HCT116 (cell line): ENCODE measurements around the gene C2orf76. TPM values are rescaled to one million over a fixed set of nuclear protein-coding genes. Genes with fewer than 3 reads are reported as not detected.

ENCODE experiments used
- ATAC-seq: fragments of 200-7000 bp; cut with Tn5 transposase; 2 replicates; pipeline ENCODE4 v1.9.1; 2020; ENCODE audit warnings: mild to moderate bottlenecking, moderate library complexity
- BruUV-seq: library from RNA; stranded (reverse); fragments of 400-500 nt; replicated peaks from 2 replicates; lab custom pipeline; 2021; lab: Mats Ljungman, UMichigan
- CTCF ChIA-PET: fragments of 300-600 bp; sonication (Branson Sonifier 250); formaldehyde crosslinking; loops from one replicate; lab custom pipeline; 2021; ENCODE audit warnings: antibody characterized with exemption; lab: Charles Lee
- POLR2A ChIA-PET: fragments of 300-600, 350-600 bp; sonication (Branson Sonifier 250); formaldehyde crosslinking; loops from one replicate; lab custom pipeline; 2021; ENCODE audit warnings: antibody characterized with exemption; lab: Charles Lee
- RAD21 ChIA-PET, 2 experiments: fragments of 300-600 bp; sonication (Branson Sonifier 250); formaldehyde crosslinking; loops; one replicate each; lab custom pipeline; 2023; ENCODE audit warnings: low total read pairs in 2 of 2; ENCODE audit not compliant: uncharacterized antibody in 2 of 2, unreplicated experiment in 2 of 2, low non-redundant PET in 1 of 2; lab: Charles Lee
- DNase-seq: peaks from one replicate; pipeline ENCODE4 v3.0.0-alpha.2; 2010; ENCODE audit warnings: low read depth, low spot score
- H2AFZ ChIP-seq: fragments of 200-600 bp; shearing (Covaris generic), sonication (generic); 2 replicates; pipeline ENCODE4 v1.6.1; 2017; ENCODE audit warnings: low read depth, mixed run types, mixed read lengths, antibody characterized with exemption, low read length; ENCODE audit not compliant: poor library complexity, severe bottlenecking
- H3K27ac ChIP-seq: 2 replicates; pipeline ENCODE4 v1.5.1; 2012; ENCODE audit warnings: low read depth, low read length
- H3K27me3 ChIP-seq: fragments of 200-600 bp; sonication (generic); 2 replicates; pipeline ENCODE4 v1.6.1; 2016; ENCODE audit warnings: mixed run types, low read length, mixed read lengths; ENCODE audit not compliant: insufficient read depth
- H3K36me3 ChIP-seq, 2 experiments: fragments of 200-500 bp in 1 of 2; fragments of 200-600 bp in 1 of 2; sonication (Bioruptor generic) in 1 of 2; sonication (generic) in 1 of 2; 2 replicates each; pipeline versions ENCODE4 v1.5.1 to v1.6.1; 2014 to 2016; ENCODE audit warnings: low read length in 2 of 2, inconsistent platforms in 1 of 2, mixed read lengths in 1 of 2, mixed run types in 1 of 2; ENCODE audit not compliant: insufficient read depth in 2 of 2, control insufficient read depth in 1 of 2
- H3K4me1 ChIP-seq, 2 experiments: fragments of 200-600 bp in 1 of 2; sonication (generic) in 1 of 2; 2 replicates each; pipeline versions ENCODE4 v1.5.1 to v1.6.1; 2012 to 2017; ENCODE audit warnings: low read length in 2 of 2, inconsistent platforms in 1 of 2, mild to moderate bottlenecking in 1 of 2, mixed read lengths in 1 of 2, mixed run types in 1 of 2, moderate library complexity in 1 of 2; ENCODE audit not compliant: insufficient read depth in 2 of 2, control insufficient read depth in 1 of 2
- H3K4me2 ChIP-seq: fragments of 200-600 bp; sonication (generic); 2 replicates; pipeline ENCODE4 v1.6.1; 2017; ENCODE audit warnings: mixed run types, low read length, mixed read lengths
- H3K4me3 ChIP-seq, 2 experiments: fragments of 200-600 bp in 1 of 2; sonication (generic) in 1 of 2; replicated peaks in 1 of 2; 2 replicates each; pipeline ENCODE4 v1.5.1; 2011 to 2016; ENCODE audit warnings: low read length in 2 of 2, control low read depth in 1 of 2, low read depth in 1 of 2, mild to moderate bottlenecking in 1 of 2, mixed read lengths in 1 of 2, mixed run types in 1 of 2
- H3K79me2 ChIP-seq: fragments of 200-600 bp; sonication (generic); 2 replicates; pipeline ENCODE4 v1.6.1; 2017; ENCODE audit warnings: mild to moderate bottlenecking, mixed run types, low read length, moderate library complexity, mixed read lengths; ENCODE audit not compliant: insufficient read depth
- H3K9ac ChIP-seq: fragments of 200-600 bp; sonication (generic); 2 replicates; pipeline ENCODE4 v1.6.1; 2016; ENCODE audit warnings: low read length, mixed read lengths
- H3K9me2 ChIP-seq: fragments of 200-600 bp; sonication (generic), shearing (Covaris generic); 2 replicates; pipeline ENCODE4 v1.6.1; 2017; ENCODE audit warnings: mixed run types, mild to moderate bottlenecking, moderate library complexity; ENCODE audit not compliant: insufficient read depth
- H3K9me3 ChIP-seq, 2 experiments: fragments of 200-500 bp in 1 of 2; fragments of 200-600 bp in 1 of 2; sonication (Bioruptor generic) in 1 of 2; sonication (generic) in 1 of 2; 2 replicates each; pipeline ENCODE4 v1.6.1; 2014 to 2017; ENCODE audit warnings: low read length in 2 of 2, mixed read lengths in 2 of 2, inconsistent platforms in 1 of 2, low read depth in 1 of 2, mild to moderate bottlenecking in 1 of 2, mixed run types in 1 of 2, moderate library complexity in 1 of 2; ENCODE audit not compliant: control insufficient read depth in 1 of 2, insufficient read depth in 1 of 2
- H4K20me1 ChIP-seq: fragments of 200-600 bp; sonication (generic), shearing (Covaris generic); 2 replicates; pipeline ENCODE4 v1.6.1; 2017; ENCODE audit warnings: mixed run types, mild to moderate bottlenecking, moderate library complexity; ENCODE audit not compliant: insufficient read depth
- ATF3 ChIP-seq: IDR thresholded peaks from 2 replicates; pipeline ENCODE4 v1.6.1; 2012
- CEBPB ChIP-seq: IDR thresholded peaks from 2 replicates; pipeline ENCODE4 v1.6.1; 2012; ENCODE audit warnings: low read depth
- EGR1 ChIP-seq: IDR thresholded peaks from 2 replicates; pipeline ENCODE4 v1.6.1; 2012; ENCODE audit warnings: low read depth
- EZH2 ChIP-seq: fragments of 200-600 bp; sonication (generic); IDR thresholded peaks from 2 replicates; pipeline ENCODE4 v1.6.1; 2017; ENCODE audit warnings: antibody characterized with exemption, mixed run types
- EZH2phosphoT487 ChIP-seq: fragments of 200-600 bp; IDR thresholded peaks from 2 replicates; pipeline ENCODE4 v1.6.1; 2018; ENCODE audit warnings: antibody characterized with exemption, borderline replicate concordance
- FOSL1 ChIP-seq: IDR thresholded peaks from 2 replicates; pipeline ENCODE4 v1.6.1; 2012; ENCODE audit warnings: low read depth
- JUND ChIP-seq: IDR thresholded peaks from 2 replicates; pipeline ENCODE4 v1.6.1; 2012
- SP1 ChIP-seq: IDR thresholded peaks from 2 replicates; pipeline ENCODE4 v1.6.1; 2012; ENCODE audit warnings: low read depth
- ZNF274 ChIP-seq: fragments of 200-500 bp; sonication (Bioruptor generic); IDR thresholded peaks from 2 replicates; pipeline ENCODE4 v1.6.1; 2014; ENCODE audit warnings: mild to moderate bottlenecking, low read depth, low read length, inconsistent platforms
- intact Hi-C: fragments of 100-400 bp; cut with micrococcal nuclease; formaldehyde crosslinking; loops from 2 replicates; pipeline ENCODE4 v1.10.0; 2022
- total RNA-seq: library from RNA; stranded (reverse); gene quantifications from one replicate; pipeline ENCODE4 v1.2.1, GENCODE V29; 2021; ENCODE audit not compliant: unreplicated experiment
- TF ChIP-seq, protein P1 (sequence below): IDR thresholded peaks from 2 replicates; pipeline ENCODE4 v1.6.1; 2012; ENCODE audit warnings: low read depth
- TF ChIP-seq, protein P2 (sequence below): IDR thresholded peaks from 2 replicates; pipeline ENCODE4 v1.6.1; 2011; ENCODE audit warnings: mild to moderate bottlenecking, low read length, moderate library complexity; ENCODE audit not compliant: insufficient replicate concordance; ENCODE audit errors: extremely low read depth

Gene C2orf76
- total RNA-seq, 1 experiment from 2014 or later: 10.5 TPM

DNA sequence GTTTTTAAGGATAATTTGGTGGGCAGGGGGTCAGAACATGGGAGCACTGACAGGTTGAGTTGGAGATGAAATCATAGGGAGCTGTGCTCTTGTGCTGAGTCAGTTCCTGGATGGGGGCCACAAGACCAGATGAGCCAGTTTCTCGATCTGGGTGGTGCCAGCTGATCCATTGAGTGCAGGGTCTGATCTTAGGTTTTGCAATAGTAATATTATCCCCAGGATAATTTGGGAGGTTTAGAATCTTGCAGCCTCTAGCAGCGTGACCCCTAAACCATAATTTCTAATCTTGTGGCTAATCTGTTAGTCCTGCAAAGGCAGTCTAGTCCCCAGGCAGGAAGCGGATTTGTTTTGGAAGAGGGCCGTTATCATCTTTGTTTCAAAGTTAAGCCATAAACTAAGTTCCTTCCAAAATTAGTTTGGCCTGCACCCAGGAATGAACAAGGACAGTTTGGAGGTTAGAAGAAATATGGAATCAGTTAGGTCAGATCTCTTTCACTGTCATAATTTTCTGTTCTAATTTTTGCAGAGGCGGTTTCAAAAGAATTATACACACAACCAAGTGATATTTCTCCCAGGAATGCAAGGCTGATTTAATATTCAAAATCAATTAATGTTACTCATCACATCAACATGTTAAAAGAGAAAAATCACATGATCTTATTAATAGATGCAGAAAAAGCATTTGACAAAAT lies 23.1 kb upstream of the C2orf76 start:
- H3K9ac ChIP-seq: no peak overlapping the region
- H3K4me1 ChIP-seq: peaks cover 22 to 28% of the 10 kb centered on the region in 2 experiments; a peak in 3 of 4 replicates
- intact Hi-C loops: no loop called here
- ChIA-PET CTCF (no interaction called here), RAD21 (no interaction called here), POLR2A (no interaction called here)
- H3K9me3 ChIP-seq: no peaks in the 10 kb centered on the region
- peak overlapping the region; percentile 57 for H3K4me2 ChIP-seq
- ATAC-seq (peak; percentile 52; the same call in 1 of the 2 replicates), DNase-seq (no peak)
- H3K79me2 ChIP-seq: no peaks in the 10 kb centered on the region
- H3K27ac ChIP-seq: no peak overlapping the region
- no TSS peak for BruUV-seq
- H2AFZ ChIP-seq: peak overlapping the region; percentile 54
- TF ChIP-seq EZH2phosphoT487: no peak
- TF ChIP-seq CEBPB: peak; percentile 48
- TF ChIP-seq, protein P1, sequence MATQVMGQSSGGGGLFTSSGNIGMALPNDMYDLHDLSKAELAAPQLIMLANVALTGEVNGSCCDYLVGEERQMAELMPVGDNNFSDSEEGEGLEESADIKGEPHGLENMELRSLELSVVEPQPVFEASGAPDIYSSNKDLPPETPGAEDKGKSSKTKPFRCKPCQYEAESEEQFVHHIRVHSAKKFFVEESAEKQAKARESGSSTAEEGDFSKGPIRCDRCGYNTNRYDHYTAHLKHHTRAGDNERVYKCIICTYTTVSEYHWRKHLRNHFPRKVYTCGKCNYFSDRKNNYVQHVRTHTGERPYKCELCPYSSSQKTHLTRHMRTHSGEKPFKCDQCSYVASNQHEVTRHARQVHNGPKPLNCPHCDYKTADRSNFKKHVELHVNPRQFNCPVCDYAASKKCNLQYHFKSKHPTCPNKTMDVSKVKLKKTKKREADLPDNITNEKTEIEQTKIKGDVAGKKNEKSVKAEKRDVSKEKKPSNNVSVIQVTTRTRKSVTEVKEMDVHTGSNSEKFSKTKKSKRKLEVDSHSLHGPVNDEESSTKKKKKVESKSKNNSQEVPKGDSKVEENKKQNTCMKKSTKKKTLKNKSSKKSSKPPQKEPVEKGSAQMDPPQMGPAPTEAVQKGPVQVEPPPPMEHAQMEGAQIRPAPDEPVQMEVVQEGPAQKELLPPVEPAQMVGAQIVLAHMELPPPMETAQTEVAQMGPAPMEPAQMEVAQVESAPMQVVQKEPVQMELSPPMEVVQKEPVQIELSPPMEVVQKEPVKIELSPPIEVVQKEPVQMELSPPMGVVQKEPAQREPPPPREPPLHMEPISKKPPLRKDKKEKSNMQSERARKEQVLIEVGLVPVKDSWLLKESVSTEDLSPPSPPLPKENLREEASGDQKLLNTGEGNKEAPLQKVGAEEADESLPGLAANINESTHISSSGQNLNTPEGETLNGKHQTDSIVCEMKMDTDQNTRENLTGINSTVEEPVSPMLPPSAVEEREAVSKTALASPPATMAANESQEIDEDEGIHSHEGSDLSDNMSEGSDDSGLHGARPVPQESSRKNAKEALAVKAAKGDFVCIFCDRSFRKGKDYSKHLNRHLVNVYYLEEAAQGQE: no peak
- TF ChIP-seq, protein P2, sequence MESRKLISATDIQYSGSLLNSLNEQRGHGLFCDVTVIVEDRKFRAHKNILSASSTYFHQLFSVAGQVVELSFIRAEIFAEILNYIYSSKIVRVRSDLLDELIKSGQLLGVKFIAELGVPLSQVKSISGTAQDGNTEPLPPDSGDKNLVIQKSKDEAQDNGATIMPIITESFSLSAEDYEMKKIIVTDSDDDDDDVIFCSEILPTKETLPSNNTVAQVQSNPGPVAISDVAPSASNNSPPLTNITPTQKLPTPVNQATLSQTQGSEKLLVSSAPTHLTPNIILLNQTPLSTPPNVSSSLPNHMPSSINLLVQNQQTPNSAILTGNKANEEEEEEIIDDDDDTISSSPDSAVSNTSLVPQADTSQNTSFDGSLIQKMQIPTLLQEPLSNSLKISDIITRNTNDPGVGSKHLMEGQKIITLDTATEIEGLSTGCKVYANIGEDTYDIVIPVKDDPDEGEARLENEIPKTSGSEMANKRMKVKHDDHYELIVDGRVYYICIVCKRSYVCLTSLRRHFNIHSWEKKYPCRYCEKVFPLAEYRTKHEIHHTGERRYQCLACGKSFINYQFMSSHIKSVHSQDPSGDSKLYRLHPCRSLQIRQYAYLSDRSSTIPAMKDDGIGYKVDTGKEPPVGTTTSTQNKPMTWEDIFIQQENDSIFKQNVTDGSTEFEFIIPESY: no peak
- TF ChIP-seq ATF3: no peak
- no peak for TF ChIP-seq ZNF274
- TF ChIP-seq JUND: peak; percentile 53; the same call in 1 of the 2 replicates
- TF ChIP-seq EZH2: no peak
- TF ChIP-seq EGR1: no peak
- TF ChIP-seq FOSL1: peak; percentile 20
- TF ChIP-seq SP1: peak; percentile 30; the same call in 1 of the 2 replicates
- no peaks in the 10 kb centered on the region for H3K9me2 ChIP-seq
- H3K27me3 ChIP-seq: no peaks in the 10 kb centered on the region
- H3K4me3 ChIP-seq: no peak overlapping the region
- no peaks in the 10 kb centered on the region for H3K36me3 ChIP-seq
- no peaks in the 10 kb centered on the region for H4K20me1 ChIP-seq
